Measurements from ENCODE around the gene CNIH3.

The CNIH3 gene

GRCh38 chr1:224745394-224745793, 129.3 kb downstream of the CNIH3 start:
- DNase-seq (ENCODE audit: low spot score) = no peak

GRCh38 chr1:224745924-224746323, 129.8 kb downstream of the CNIH3 start:
- no peak for DNase-seq (ENCODE audit: low spot score)

- DNase-seq (ENCODE audit: low spot score) = peak; percentile 20
These were observed 131.5 kb downstream of the CNIH3 start for GRCh38 chr1:224747578-224747977.

- DNase-seq (ENCODE audit: low spot score) = no peak
These were observed 133.8 kb downstream of the CNIH3 start for GRCh38 chr1:224749916-224750315.

GRCh38 chr1:224751624-224752311, 135.7 kb downstream of the CNIH3 start:
- no peak for DNase-seq (ENCODE audit: low spot score)

GRCh38 chr1:224753491-224753890, 137.4 kb downstream of the CNIH3 start:
- no peak for DNase-seq (ENCODE audit: low spot score)

- DNase-seq (ENCODE audit: low spot score) = no peak
These were observed 139.5 kb downstream of the CNIH3 start for GRCh38 chr1:224755586-224755985.

GRCh38 chr1:224757508-224757907, 141.4 kb downstream of the CNIH3 start:
- no peak for DNase-seq (ENCODE audit: low spot score)

- no peak for DNase-seq (ENCODE audit: low spot score)
These were observed 143.0 kb downstream of the CNIH3 start for GRCh38 chr1:224759135-224759534.

- DNase-seq (ENCODE audit: low spot score) = no peak
These were observed 143.6 kb downstream of the CNIH3 start for GRCh38 chr1:224759681-224760091.

- no peak for DNase-seq (ENCODE audit: low spot score)
These were observed 144.0 kb downstream of the CNIH3 start for GRCh38 chr1:224760163-224760562.

GRCh38 chr1:224761245-224761644, 145.1 kb downstream of the CNIH3 start:
- DNase-seq (ENCODE audit: low spot score) = no peak

- no peak for DNase-seq (ENCODE audit: low spot score)
These were observed 145.9 kb downstream of the CNIH3 start for GRCh38 chr1:224762046-224762445.

- DNase-seq (ENCODE audit: low spot score) = no peak
These were observed 146.6 kb downstream of the CNIH3 start for GRCh38 chr1:224762701-224763100.

GRCh38 chr1:224763126-224763775, 147.1 kb downstream of the CNIH3 start:
- DNase-seq (ENCODE audit: low spot score) = no peak

- no peak for DNase-seq (ENCODE audit: low spot score)
These were observed 150.1 kb downstream of the CNIH3 start for GRCh38 chr1:224766266-224766665.

GRCh38 chr1:224767031-224767430, 150.9 kb downstream of the CNIH3 start:
- DNase-seq (ENCODE audit: low spot score) = no peak

- DNase-seq (ENCODE audit: low spot score) = no peak
These were observed 151.6 kb downstream of the CNIH3 start for GRCh38 chr1:224767676-224768075.

- DNase-seq (ENCODE audit: low spot score) = no peak
These were observed 152.9 kb downstream of the CNIH3 start for GRCh38 chr1:224768971-224769370.

GRCh38 chr1:224769452-224770335, 153.6 kb downstream of the CNIH3 start:
- no peak for DNase-seq (ENCODE audit: low spot score)

GRCh38 chr1:224770336-224770693, 154.2 kb downstream of the CNIH3 start:
- DNase-seq (ENCODE audit: low spot score) = peak; percentile 16

GRCh38 chr1:224773646-224774045, 157.5 kb downstream of the CNIH3 start:
- no peak for DNase-seq (ENCODE audit: low spot score)

GRCh38 chr1:224774378-224774777, 158.3 kb downstream of the CNIH3 start:
- no peak for DNase-seq (ENCODE audit: low spot score)
